Transverse colon (tissue), 4 donors: ENCODE measurements around the gene AIPL1. TPM values are rescaled to one million over a fixed set of nuclear protein-coding genes. Genes with fewer than 3 reads are reported as not detected.

Experiments used
- DNase-seq: peaks from one replicate; pipeline ENCODE4 v3.0.0-alpha.2; 2019
- H3K27ac ChIP-seq, 4 donors: fragments of 200-600 bp; sonication (generic); 2 replicates each; pipeline ENCODE4 v1.5.1; 2016 to 2018; ENCODE audit warnings: inconsistent platforms in 4 of 4
- H3K27me3 ChIP-seq: fragments of 200-600 bp; sonication (generic); 2 replicates; pipeline ENCODE4 v1.5.1; 2017; ENCODE audit warnings: inconsistent platforms
- H3K36me3 ChIP-seq, 4 donors: fragments of 200-600 bp; sonication (generic); 2 replicates each; pipeline ENCODE4 v1.5.1; 2017 to 2019; ENCODE audit warnings: inconsistent platforms in 4 of 4
- H3K4me1 ChIP-seq, 4 donors: fragments of 200-600 bp; sonication (generic); 2 replicates each; pipeline ENCODE4 v1.5.1; 2017 to 2020; ENCODE audit warnings: inconsistent platforms in 4 of 4
- H3K4me3 ChIP-seq, 4 donors: fragments of 200-600 bp; sonication (generic); 1 replicate in 1 of 4; 2 replicates in 3 of 4; pipeline versions ENCODE4 v1.5.1 to v1.6.1; 2017 to 2019; ENCODE audit warnings: inconsistent platforms in 4 of 4
- H3K9me3 ChIP-seq, 2 donors: fragments of 200-600 bp; sonication (generic); 2 replicates each; pipeline ENCODE4 v1.5.1; 2017 to 2019; ENCODE audit warnings: inconsistent platforms in 2 of 2
- CTCF ChIP-seq, 5 experiments: fragments of 200-600 bp in 3 of 5; fragments of 450-650 bp in 2 of 5; sonication (generic) in 3 of 5; IDR thresholded peaks; 1 replicate in 2 of 5; 2 replicates in 3 of 5; pipeline ENCODE4 v1.5.1; 2016 to 2017; ENCODE audit warnings: antibody characterized with exemption in 5 of 5, inconsistent platforms in 3 of 5, mild to moderate bottlenecking in 2 of 5, moderate library complexity in 1 of 5
- EP300 ChIP-seq: sonication (generic); formaldehyde crosslinking; IDR thresholded peaks from one replicate; pipeline ENCODE4 v1.6.1; 2017; ENCODE audit warnings: antibody characterized with exemption, low read depth
- POLR2A ChIP-seq: fragments of 450-650 bp; IDR thresholded peaks from one replicate; pipeline ENCODE4 v1.6.1; 2016; ENCODE audit warnings: antibody characterized with exemption, mild to moderate bottlenecking, moderate library complexity
- POLR2AphosphoS5 ChIP-seq, 3 donors: sonication (generic); formaldehyde crosslinking; IDR thresholded peaks; one replicate each; pipeline ENCODE4 v1.6.1; 2016; ENCODE audit warnings: antibody characterized with exemption in 3 of 3
- WGBS, 2 donors: methylation state at CpG; one replicate each; pipeline ENCODE4 v1.1.5; 2018; ENCODE audit warnings: low coverage in 1 of 2; 5-methylcytosine and 5-hydroxymethylcytosine counted together
- in situ Hi-C, 4 donors: fragments of 200-750 bp; cut with MboI; loops; one replicate each; pipeline versions ENCODE4 v1.15.0 to v1.15.1; 2017; ENCODE audit warnings: low sequenced_read_pairs in 3 of 4, low pct_ligation_motif_present in 1 of 4, low pct_unique_long_range_greater_than_20kb in 1 of 4
- intact Hi-C: fragments of 100-400 bp; cut with DNase I; formaldehyde crosslinking; loops from one replicate; pipeline ENCODE4 v1.15.1; 2023; ENCODE audit warnings: low total_unique reads
- total RNA-seq, 4 donors: library from RNA; depleted of rRNA; stranded (reverse); fragments of >200 nt; gene quantifications; one replicate each; pipeline ENCODE4 v1.1.0, GENCODE V29; 2016

Gene AIPL1
- total RNA-seq, 4 donors from 2014 or later, result not detected

DNA sequence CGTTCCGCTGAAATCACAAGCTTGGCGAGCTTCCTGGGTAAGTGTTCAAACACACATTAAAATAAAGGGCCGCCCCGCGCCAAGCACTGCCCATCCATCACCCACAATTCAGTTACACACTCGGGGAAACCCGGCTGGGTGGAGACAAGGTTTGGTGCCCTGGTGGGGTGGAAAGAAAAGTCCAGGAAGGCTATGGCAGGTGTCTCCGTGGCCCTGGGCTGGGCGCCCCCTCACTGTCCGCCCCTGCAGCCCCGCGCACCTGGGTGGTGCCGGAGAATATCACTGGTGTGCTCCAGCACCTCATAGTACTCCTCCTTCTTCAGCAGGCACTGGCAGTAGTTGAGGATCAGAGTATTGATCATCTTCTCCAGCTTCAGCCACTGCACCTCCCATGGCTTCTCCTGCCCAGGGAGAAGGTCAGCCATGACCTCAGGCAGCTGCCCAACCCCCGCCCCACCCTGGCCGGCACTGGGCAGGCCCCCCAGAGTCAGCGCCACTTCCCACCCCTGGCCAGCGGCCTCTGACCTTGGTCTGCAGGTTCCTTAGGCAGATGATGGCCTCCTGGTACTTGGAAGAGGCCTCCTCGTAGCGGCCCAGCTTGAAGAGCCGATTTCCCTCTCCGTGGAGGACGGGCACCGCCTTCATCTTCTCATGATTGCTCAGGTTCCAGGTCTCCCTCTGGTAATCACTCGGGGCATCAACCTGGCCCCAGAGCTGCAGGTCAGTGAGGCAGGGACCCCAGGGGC lies 8.4 kb downstream of the AIPL1 start:
- TF ChIP-seq EP300 (no peak), POLR2A (no peak), CTCF (IDR thresholded peaks at IDR 0.05) (no peak), POLR2AphosphoS5 (IDR thresholded peaks at IDR 0.05) (no peak)
- DNase-seq, result no peak
- H3K9me3 ChIP-seq, result peaks cover 8 to 9% of the 10 kb centered on the region in 2 donors
- H3K27me3 ChIP-seq, result peaks cover 7% of the 10 kb centered on the region
- intact Hi-C loops, result no loop called here
- WGBS, 2 donors, result 87 to 89% methylated on average over 5 to 25 of the region's 25 CpGs
- H3K27ac ChIP-seq, result no peak overlapping the region
- H3K36me3 ChIP-seq, result no peaks in the 10 kb centered on the region
- in situ Hi-C loops, result loop anchor here in 1 of 4 donors (5.0 kb wide), 1 partner anchor 839 kb away; no protein-coding TSS in a partner anchor
- H3K4me3 ChIP-seq, result no peak overlapping the region
- peaks cover 0 to 7% (median 0%) of the 10 kb centered on the region in 4 donors for H3K4me1 ChIP-seq

- no peak overlapping the region for H3K4me3 ChIP-seq
- peaks cover 0 to 7% (median 0%) of the 10 kb centered on the region in 4 donors for H3K4me1 ChIP-seq
- DNase-seq, result no peak
- peaks cover 0 to under 1% of the 10 kb centered on the region in 2 donors for H3K9me3 ChIP-seq
- H3K36me3 ChIP-seq, result no peaks in the 10 kb centered on the region
- TF ChIP-seq POLR2A (no peak), CTCF (IDR thresholded peaks at IDR 0.05) (no peak), EP300 (no peak), POLR2AphosphoS5 (IDR thresholded peaks at IDR 0.05) (no peak)
- 58 to 87% methylated on average over 3 to 15 of the region's 18 CpGs for WGBS, 2 donors
- H3K27me3 ChIP-seq, result peaks cover 7% of the 10 kb centered on the region
- intact Hi-C loops (no loop called here), in situ Hi-C loops (loop anchor here in 1 of 4 donors (5.0 kb wide), 1 partner anchor 838 kb away; no protein-coding TSS in a partner anchor)
- H3K27ac ChIP-seq, result no peak overlapping the region
These were observed 9.5 kb downstream of the AIPL1 start for GRCh38 chr17:6425407-6425806.

- peaks cover 9% of the 10 kb centered on the region for H3K27me3 ChIP-seq
- in situ Hi-C loops (loop anchor here in 2 of 4 donors (5.0 kb wide), 1 partner anchor 837 kb away; no protein-coding TSS in a partner anchor), intact Hi-C loops (no loop called here)
- no peak overlapping the region for H3K4me3 ChIP-seq
- H3K4me1 ChIP-seq, result peaks cover 0 to 7% (median 0%) of the 10 kb centered on the region in 4 donors
- H3K36me3 ChIP-seq, result no peaks in the 10 kb centered on the region
- TF ChIP-seq POLR2A, result no peak
- TF ChIP-seq CTCF (IDR thresholded peaks at IDR 0.05), result no peak
- TF ChIP-seq POLR2AphosphoS5 (IDR thresholded peaks at IDR 0.05), result no peak
- TF ChIP-seq EP300, result no peak
- H3K27ac ChIP-seq, result no peak overlapping the region
- 62 to 76% methylated on average over 6 to 14 of the region's 14 CpGs for WGBS, 2 donors
- no peak for DNase-seq
- H3K9me3 ChIP-seq, result no peaks in the 10 kb centered on the region
These were observed 11.0 kb downstream of the AIPL1 start for GRCh38 chr17:6423931-6424330.

- DNase-seq, result no peak
- peaks cover 0 to 6% (median 0%) of the 10 kb centered on the region in 4 donors for H3K4me1 ChIP-seq
- H3K36me3 ChIP-seq, result no peaks in the 10 kb centered on the region
- H3K4me3 ChIP-seq, result no peak overlapping the region
- no peaks in the 10 kb centered on the region for H3K9me3 ChIP-seq
- in situ Hi-C loops (loop anchor here in 2 of 4 donors (5.0 kb wide), 1 partner anchor 835 kb away; no protein-coding TSS in a partner anchor), intact Hi-C loops (no loop called here)
- H3K27me3 ChIP-seq, result peaks cover 9% of the 10 kb centered on the region
- H3K27ac ChIP-seq, result no peak overlapping the region
- no peak for TF ChIP-seq POLR2AphosphoS5 (IDR thresholded peaks at IDR 0.05)
- no peak for TF ChIP-seq EP300
- no peak for TF ChIP-seq CTCF (IDR thresholded peaks at IDR 0.05)
- no peak for TF ChIP-seq POLR2A
- 63% methylated on average over 13 of the region's 13 CpGs; no CpG with 5 or more reads in 1 of the 2 donors for WGBS, 2 donors
These were observed 12.2 kb downstream of the AIPL1 start for GRCh38 chr17:6422654-6423241.
